CD4-positive, alpha-beta T cell (primary cell): Measurements from ENCODE around the gene FOXN4. TPM values are rescaled to one million over a fixed set of nuclear protein-coding genes. Genes with fewer than 3 reads are reported as not detected.

Experiments used
- ATAC-seq: fragments of 200-7000 bp; cut with Tn5 transposase; one replicate; pipeline ENCODE4 v1.10.0; 2022; ENCODE audit warnings: mild to moderate bottlenecking; ENCODE audit not compliant: poor library complexity
- CTCF ChIA-PET: fragments of 350-600 bp; sonication (Branson Sonifier 250); formaldehyde crosslinking; loops from one replicate; lab custom pipeline; 2021; ENCODE audit warnings: antibody characterized with exemption, inconsistent platforms; lab: Charles Lee
- POLR2A ChIA-PET: fragments of 350-600 bp; sonication (Branson Sonifier 250); formaldehyde crosslinking; loops from one replicate; lab custom pipeline; 2021; ENCODE audit warnings: antibody characterized with exemption, inconsistent platforms; lab: Charles Lee
- DNase-seq, 14 experiments: peaks; one replicate each; pipeline ENCODE4 v3.0.0-alpha.2; 2013 to 2020; ENCODE audit warnings: mixed read lengths in 2 of 14
- H3K27ac ChIP-seq, 2 donors: one replicate each; pipeline versions ENCODE4 v1.5.1 to v1.7.0; 2013; ENCODE audit warnings: low read length in 2 of 2, low read depth in 1 of 2, mild to moderate bottlenecking in 1 of 2
- H3K27me3 ChIP-seq, 2 experiments: 1 replicate in 1 of 2; 2 replicates in 1 of 2; pipeline versions ENCODE4 v1.6.1 to v1.7.0; 2013; ENCODE audit warnings: low read length in 2 of 2, control low read depth in 1 of 2, mild to moderate bottlenecking in 1 of 2, moderate library complexity in 1 of 2; ENCODE audit not compliant: insufficient read depth in 2 of 2, control insufficient read depth in 1 of 2
- H3K36me3 ChIP-seq: one replicate; pipeline ENCODE4 v1.6.1; 2013; ENCODE audit warnings: low read length, control low read depth; ENCODE audit not compliant: insufficient read depth
- H3K4me1 ChIP-seq: one replicate; pipeline ENCODE4 v1.6.1; 2013; ENCODE audit warnings: low read length, control low read depth; ENCODE audit not compliant: insufficient read depth
- H3K4me3 ChIP-seq: one replicate; pipeline ENCODE4 v1.5.1; 2013; ENCODE audit warnings: mild to moderate bottlenecking, low read length, moderate library complexity
- H3K9me3 ChIP-seq, 2 experiments: 1 replicate in 1 of 2; 2 replicates in 1 of 2; pipeline versions ENCODE4 v1.6.1 to v1.7.0; 2013; ENCODE audit warnings: low read length in 2 of 2, mild to moderate bottlenecking in 2 of 2, control low read depth in 1 of 2, moderate library complexity in 1 of 2; ENCODE audit not compliant: control insufficient read depth in 1 of 2, insufficient read depth in 1 of 2
- H3K27ac Mint-ChIP-seq: one replicate; pipeline ENCODE4 v1.8.0; 2020; ENCODE audit warnings: mixed read lengths
- H3K27me3 Mint-ChIP-seq: one replicate; pipeline ENCODE4 v1.8.0; 2021; ENCODE audit warnings: mixed read lengths
- H3K36me3 Mint-ChIP-seq: one replicate; pipeline ENCODE4 v1.8.0; 2021; ENCODE audit warnings: low read depth, mixed read lengths
- H3K4me1 Mint-ChIP-seq: one replicate; pipeline ENCODE4 v1.8.0; 2021; ENCODE audit warnings: low read depth, mixed read lengths
- H3K4me3 Mint-ChIP-seq: one replicate; pipeline ENCODE4 v1.8.0; 2020; ENCODE audit warnings: mild to moderate bottlenecking, mixed read lengths
- H3K9me3 Mint-ChIP-seq: one replicate; pipeline ENCODE4 v1.8.0; 2020; ENCODE audit warnings: mixed read lengths
- CTCF ChIP-seq: fragments of 200-600 bp; IDR thresholded peaks from one replicate; pipeline ENCODE4 v1.8.0; 2022; ENCODE audit warnings: antibody characterized with exemption, mild to moderate bottlenecking
- intact Hi-C, 2 experiments: fragments of 100-400 bp; cut with DNase I in 1 of 2; cut with micrococcal nuclease in 1 of 2; formaldehyde crosslinking; loops; one replicate each; pipeline versions ENCODE4 v1.15.1 to v1.9.0; 2023 to 2025; cut with DNase I, micrococcal nuclease
- total RNA-seq, 174 experiments: library from RNA in 2 of 174; stranded (reverse) in 2 of 174; gene quantifications; one replicate each; pipeline ENCODE4 v1.2.3 and lab custom pipeline; 2021 to 2026

The FOXN4 gene
- total RNA-seq, 2 experiments from 2014 or later = not detected

GRCh38 chr12:109266106-109266879 is 42.8 kb downstream of the FOXN4 start:
- no peak for TF ChIP-seq CTCF
- Mint-ChIP-seq H3K4me1 (no peaks in the 10 kb centered on the region), H3K36me3 (peaks cover 58% of the 10 kb centered on the region), H3K27ac (no peak overlapping the region), H3K27me3 (no peaks in the 10 kb centered on the region), H3K4me3 (no peak overlapping the region), H3K9me3 (peaks cover 8% of the 10 kb centered on the region)
- H3K9me3 ChIP-seq = peaks cover 0 to 8% of the 10 kb centered on the region in 2 experiments
- DNase-seq (no peak), ATAC-seq (no peak)
- POLR2A ChIA-PET = interaction anchor here (0.7 kb wide), 1 partner anchor 632 kb away, joined by 3 read pairs; no protein-coding TSS in a partner anchor
- CTCF ChIA-PET = no interaction called here
- H3K4me3 ChIP-seq = no peak overlapping the region
- H3K4me1 ChIP-seq = no peaks in the 10 kb centered on the region
- peaks cover 19% of the 10 kb centered on the region for H3K36me3 ChIP-seq
- H3K27ac ChIP-seq = no peak overlapping the region
- intact Hi-C loops = no loop called here
- no peaks in the 10 kb centered on the region for H3K27me3 ChIP-seq

GRCh38 chr12:109264943-109265650 is 44.0 kb downstream of the FOXN4 start:
- H3K9me3 ChIP-seq = no peaks in the 10 kb centered on the region
- Mint-ChIP-seq H3K36me3 (peaks cover 62% of the 10 kb centered on the region), H3K4me1 (no peaks in the 10 kb centered on the region), H3K9me3 (no peaks in the 10 kb centered on the region), H3K27me3 (no peaks in the 10 kb centered on the region), H3K27ac (no peak overlapping the region), H3K4me3 (no peak overlapping the region)
- DNase-seq (no peak), ATAC-seq (no peak)
- CTCF ChIA-PET = no interaction called here
- no peak overlapping the region for H3K4me3 ChIP-seq
- no peaks in the 10 kb centered on the region for H3K27me3 ChIP-seq
- intact Hi-C loops = no loop called here
- POLR2A ChIA-PET = no interaction called here
- no peak overlapping the region for H3K27ac ChIP-seq
- peaks cover 28% of the 10 kb centered on the region for H3K36me3 ChIP-seq
- no peaks in the 10 kb centered on the region for H3K4me1 ChIP-seq
- no peak for TF ChIP-seq CTCF

- Mint-ChIP-seq H3K9me3 (no peaks in the 10 kb centered on the region), H3K36me3 (peaks cover 70% of the 10 kb centered on the region)
- no peak for ATAC-seq
Measured at GRCh38 chr12:109264095-109264942, 44.8 kb downstream of the FOXN4 start.

More at GRCh38 chr12:109264095-109264942, 44.8 kb downstream of the FOXN4 start:
- Mint-ChIP-seq H3K4me3 (no peak overlapping the region), H3K27me3 (no peaks in the 10 kb centered on the region), H3K4me1 (no peaks in the 10 kb centered on the region), H3K27ac (no peak overlapping the region)
- H3K9me3 ChIP-seq = no peaks in the 10 kb centered on the region
- H3K27me3 ChIP-seq = no peaks in the 10 kb centered on the region
- DNase-seq = peak in 7 of 14 experiments; percentile 4 to 57 (median 26)
- H3K36me3 ChIP-seq = peaks cover 29% of the 10 kb centered on the region
- ChIA-PET POLR2A (no interaction called here), CTCF (no interaction called here)
- intact Hi-C loops = no loop called here
- no peak for TF ChIP-seq CTCF
- no peak overlapping the region for H3K27ac ChIP-seq
- no peak overlapping the region for H3K4me3 ChIP-seq
- H3K4me1 ChIP-seq = no peaks in the 10 kb centered on the region
